ENCODE data around the gene SEMA6C. TPM values are rescaled to one million over a fixed set of nuclear protein-coding genes. Genes with fewer than 3 reads are reported as not detected.
"Not testable (repeated sequence)": the region's sequence is repeated elsewhere in the genome, so short reads cannot be mapped to it uniquely, and the experiment has no call there.

Gene SEMA6C
- total RNA-seq, 4 donors from 2014 or later = 0.91 to 3.8 (median 2.0) TPM

- intact Hi-C loops (cut with DNase I) = no loop called here
- no peaks in the 10 kb centered on the region for H3K9me3 ChIP-seq
- peak; percentile 45 for DNase-seq
- WGBS, 2 donors = 0 to 1% methylated on average over 41 to 42 of the region's 42 CpGs
- H3K4me3 ChIP-seq = peak within 1 kb of the TSS; percentile 61 to 86 (median 78)
- peak within 1 kb of the TSS; percentile 84 to 91 (median 90) for H3K27ac ChIP-seq
- TF ChIP-seq CTCF (IDR thresholded peaks at IDR 0.05) (peak in 5 of 6 experiments; percentile 26 to 56 (median 43)), POLR2A (IDR thresholded peaks at IDR 0.05) (peak in 3 of 4 donors; percentile 17 to 68 (median 55))
- peaks cover 0 to 12% (median 6%) of the 10 kb centered on the region in 3 donors for H3K36me3 ChIP-seq
- H3K27me3 ChIP-seq = no peaks in the 10 kb centered on the region
- peaks cover 10 to 44% (median 31%) of the 10 kb centered on the region in 3 donors for H3K4me1 ChIP-seq
Observed at GRCh38 chr1:151189637-151190445, 43.4 kb upstream of the SEMA6C start, which contains the start of gene VPS72. VPS72 (minus strand) TSS chr1:151190197; CDS start chr1:151190121, 76 bp downstream.

GRCh38 chr1:151188667-151189066, 42.2 kb upstream of the SEMA6C start:
- H3K27ac ChIP-seq = peak overlapping the region; percentile 84 to 91 (median 90)
- H3K27me3 ChIP-seq; DNase-seq; H3K9me3 ChIP-seq; intact Hi-C loops (cut with DNase I): not testable (repeated sequence)
- peak overlapping the region in 3 of 4 donors; percentile 61 to 86 (median 84) for H3K4me3 ChIP-seq
- peaks cover 0 to 23% (median 14%) of the 10 kb centered on the region in 3 donors for H3K36me3 ChIP-seq
- H3K4me1 ChIP-seq = peaks cover 10 to 39% (median 31%) of the 10 kb centered on the region in 3 donors
- 64 to 81% methylated on average over 4 to 8 of the region's 8 CpGs for WGBS, 2 donors

- Histone ChIP-seq H3K27ac (peak overlapping the region in 3 of 4 donors; percentile 49 to 91 (median 84)), H3K27me3 (no peaks in the 10 kb centered on the region), H3K9me3 (no peaks in the 10 kb centered on the region), H3K4me3 (no peak overlapping the region), H3K4me1 (peaks cover 10 to 39% (median 31%) of the 10 kb centered on the region in 3 donors), H3K36me3 (peaks cover under 1 to 38% (median 19%) of the 10 kb centered on the region in 3 donors)
- 52 to 67% methylated on average over 1 of the region's 1 CpG for WGBS, 2 donors
- TF ChIP-seq CTCF (IDR thresholded peaks at IDR 0.05) = no peak
- TF ChIP-seq POLR2A (IDR thresholded peaks at IDR 0.05) = no peak
- DNase-seq = no peak
- intact Hi-C loops (cut with DNase I) = no loop called here
Observed at GRCh38 chr1:151187205-151187604, 40.8 kb upstream of the SEMA6C start.

- H3K27ac ChIP-seq = no peak overlapping the region
- TF ChIP-seq POLR2A (IDR thresholded peaks at IDR 0.05) = no peak
- TF ChIP-seq CTCF (IDR thresholded peaks at IDR 0.05) = no peak
- H3K27me3 ChIP-seq = no peaks in the 10 kb centered on the region
- no peak for DNase-seq
- peaks cover 17 to 68% (median 34%) of the 10 kb centered on the region in 3 donors for H3K36me3 ChIP-seq
- intact Hi-C loops (cut with DNase I) = no loop called here
- peaks cover 8 to 30% (median 25%) of the 10 kb centered on the region in 3 donors for H3K4me1 ChIP-seq
- no peaks in the 10 kb centered on the region for H3K9me3 ChIP-seq
- 95 to 97% methylated on average over 10 of the region's 10 CpGs for WGBS, 2 donors
- no peak overlapping the region for H3K4me3 ChIP-seq
Observed at GRCh38 chr1:151184211-151184610, 37.8 kb upstream of the SEMA6C start.

- Histone ChIP-seq H3K36me3 (peaks cover 27 to 89% (median 34%) of the 10 kb centered on the region in 3 donors), H3K4me3 (no peak overlapping the region), H3K9me3 (no peaks in the 10 kb centered on the region), H3K27ac (peak overlapping the region in 3 of 4 donors; percentile 44 to 64 (median 48)), H3K4me1 (peaks cover 0 to 12% (median 0%) of the 10 kb centered on the region in 3 donors), H3K27me3 (no peaks in the 10 kb centered on the region)
- intact Hi-C loops (cut with DNase I) = no loop called here
- WGBS, 2 donors = 82 to 88% methylated on average over 16 to 17 of the region's 17 CpGs
- DNase-seq = no peak
- TF ChIP-seq POLR2A (IDR thresholded peaks at IDR 0.05) (no peak), CTCF (IDR thresholded peaks at IDR 0.05) (no peak)
Observed at GRCh38 chr1:151176514-151177045, 30.1 kb upstream of the SEMA6C start.

All from esophagus squamous epithelium (tissue), 5 donors.